Prostate gland (tissue), 2 donors: ENCODE data around the gene ATF6.

ENCODE experiments used
- CTCF ChIP-seq, 4 experiments: fragments of 200-600 bp in 2 of 4; fragments of 450-650 bp in 2 of 4; sonication (generic) in 2 of 4; IDR thresholded peaks; 1 replicate in 3 of 4; 2 replicates in 1 of 4; pipeline ENCODE4 v1.5.1; 2016 to 2019; ENCODE audit warnings: antibody characterized with exemption in 4 of 4, mild to moderate bottlenecking in 2 of 4, moderate library complexity in 2 of 4
- POLR2A ChIP-seq: fragments of 450-650 bp; IDR thresholded peaks from one replicate; pipeline ENCODE4 v1.6.1; 2016; ENCODE audit warnings: antibody characterized with exemption, mild to moderate bottlenecking
- POLR2AphosphoS5 ChIP-seq: sonication (generic); formaldehyde crosslinking; IDR thresholded peaks from one replicate; pipeline ENCODE4 v1.6.1; 2017; ENCODE audit warnings: antibody characterized with exemption

DNA sequence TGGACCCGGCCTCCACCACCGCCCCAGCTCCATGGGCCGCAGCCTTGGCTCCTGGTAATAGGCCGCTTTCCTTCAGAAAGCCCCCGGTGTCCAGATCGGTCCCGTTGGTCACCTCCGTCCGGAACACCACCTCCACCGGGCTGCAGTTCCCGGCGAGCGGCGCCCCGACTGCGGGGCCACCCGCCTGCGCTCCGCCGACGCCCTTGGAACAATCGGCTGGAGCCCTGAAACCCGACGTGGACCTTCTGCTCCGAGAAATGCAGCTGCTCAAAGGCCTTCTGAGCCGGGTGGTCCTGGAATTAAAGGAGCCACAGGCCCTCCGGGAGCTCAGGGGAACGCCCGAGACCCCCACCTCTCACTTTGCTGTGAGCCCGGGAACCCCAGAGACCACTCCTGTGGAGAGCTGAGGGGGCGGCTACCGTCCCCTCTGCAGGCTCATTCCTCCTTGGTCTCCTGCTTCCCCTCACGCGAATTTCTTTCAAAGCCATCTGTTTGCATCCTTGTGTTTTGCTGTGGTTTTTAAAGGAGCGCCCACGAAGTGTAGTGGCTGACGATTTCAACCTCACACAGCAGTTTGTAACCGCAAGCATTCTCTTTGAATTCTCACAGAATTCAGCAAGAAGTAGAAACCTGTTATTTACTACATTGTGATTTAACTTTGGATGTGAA, 38.7 kb upstream of the ATF6 start:
- TF ChIP-seq CTCF (IDR thresholded peaks at IDR 0.05), result no peak
- peak; percentile 23 for TF ChIP-seq POLR2AphosphoS5
- peak; percentile 33 for TF ChIP-seq POLR2A
